HG03432 (cell line): Measurements from ENCODE around the gene SCAMP4.

Source experiments
- ATAC-seq: cut with Tn5 transposase; IDR thresholded peaks from one replicate; pipeline ENCODE4 v1.9.1; 2021; ENCODE audit warnings: mild to moderate bottlenecking, moderate library complexity; ENCODE audit not compliant: unreplicated experiment

Gene SCAMP4

GRCh38 chr19:1905110-1905862, at the start of gene SCAMP4, which contains the start of gene ADAT3:
Gene SCAMP4 (plus strand): TSS chr19:1905399. CDS start chr19:1915020, 9,621 bp downstream.
Gene ADAT3 (plus strand): TSS chr19:1905399. CDS start chr19:1912048, 6,649 bp downstream.
- peak; percentile 78 for ATAC-seq

- no peak for ATAC-seq
Measured at GRCh38 chr19:1855828-1856255, 49.4 kb upstream of the SCAMP4 start.

DNA sequence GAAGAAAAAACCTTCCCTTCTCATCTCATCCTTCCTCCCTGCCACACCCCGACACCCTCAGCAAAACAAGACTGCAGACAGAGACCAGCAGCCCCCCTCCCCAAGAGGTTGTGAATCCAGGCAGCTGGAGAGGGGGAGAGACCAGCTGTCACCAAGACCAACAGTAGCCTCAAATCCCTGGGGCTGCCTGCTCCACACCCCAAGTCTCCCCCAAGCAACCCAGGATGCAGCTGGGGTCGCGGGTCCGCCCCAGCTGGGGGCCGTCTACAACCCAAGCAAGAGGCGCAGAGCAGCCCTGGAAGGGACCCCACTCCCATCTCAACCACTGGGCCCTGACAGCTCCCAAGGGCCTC, 48.9 kb upstream of the SCAMP4 start:
- no peak for ATAC-seq

GRCh38 chr19:1856698-1857603, 48.2 kb upstream of the SCAMP4 start:
- no peak for ATAC-seq

GRCh38 chr19:1857648-1858326, 47.4 kb upstream of the SCAMP4 start:
- ATAC-seq = no peak

- no peak for ATAC-seq
Measured at GRCh38 chr19:1858412-1859081, 46.7 kb upstream of the SCAMP4 start.

GRCh38 chr19:1859331-1859781, 45.8 kb upstream of the SCAMP4 start:
- ATAC-seq = no peak

GRCh38 chr19:1860042-1860775, 45.0 kb upstream of the SCAMP4 start:
- ATAC-seq = no peak

GRCh38 chr19:1860821-1861598, 44.2 kb upstream of the SCAMP4 start:
- ATAC-seq = no peak

DNA sequence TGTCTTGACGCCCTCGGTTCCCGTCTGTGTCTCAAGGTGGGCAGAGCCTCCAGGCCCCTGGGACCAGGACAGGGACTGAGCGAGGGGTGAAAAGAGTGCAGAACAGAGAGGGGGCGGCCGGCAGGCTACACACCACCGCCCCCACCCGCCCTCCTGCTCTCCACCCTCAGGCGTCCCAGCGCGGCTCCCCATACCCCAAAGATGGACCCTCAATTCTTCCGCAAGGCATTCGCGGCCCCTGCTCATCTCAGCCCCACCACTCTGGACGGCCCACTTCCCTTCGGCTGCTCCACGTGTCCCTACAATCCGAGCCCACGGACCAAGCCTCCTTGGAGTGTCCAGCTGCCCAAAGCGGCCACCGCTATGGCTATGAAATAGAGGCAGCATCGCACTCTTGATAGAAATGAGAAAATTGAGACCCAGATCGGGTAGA, 43.6 kb upstream of the SCAMP4 start:
- ATAC-seq = no peak

- ATAC-seq = no peak
Measured at GRCh38 chr19:1862068-1862423, 43.2 kb upstream of the SCAMP4 start.

GRCh38 chr19:1862424-1863327, 42.5 kb upstream of the SCAMP4 start:
- ATAC-seq = peak; percentile 23

DNA sequence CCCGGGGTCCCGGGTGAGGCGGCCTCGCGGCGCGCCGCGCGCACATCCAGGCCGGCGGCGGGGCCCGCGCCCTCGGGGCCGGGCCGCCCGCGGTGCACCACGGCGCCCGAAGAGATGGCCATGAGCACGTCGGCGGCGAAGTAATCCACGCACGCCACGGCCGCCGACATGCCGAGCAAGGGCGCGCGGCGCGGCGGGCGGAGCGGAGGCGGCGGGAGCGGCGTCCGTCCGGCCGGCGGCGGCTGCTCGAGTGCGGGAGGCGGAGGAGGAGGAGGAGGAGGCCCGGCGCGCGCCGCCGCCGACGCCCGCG, 41.9 kb upstream of the SCAMP4 start, which contains the start of gene KLF16:
Gene KLF16 (minus strand): TSS at position 252 of the 310 bp plus-strand sequence. CDS start 82 bp downstream, at position 170.
- ATAC-seq = no peak

- peak; percentile 53 for ATAC-seq
Measured at GRCh38 chr19:1863638-1864479, 41.3 kb upstream of the SCAMP4 start.

DNA sequence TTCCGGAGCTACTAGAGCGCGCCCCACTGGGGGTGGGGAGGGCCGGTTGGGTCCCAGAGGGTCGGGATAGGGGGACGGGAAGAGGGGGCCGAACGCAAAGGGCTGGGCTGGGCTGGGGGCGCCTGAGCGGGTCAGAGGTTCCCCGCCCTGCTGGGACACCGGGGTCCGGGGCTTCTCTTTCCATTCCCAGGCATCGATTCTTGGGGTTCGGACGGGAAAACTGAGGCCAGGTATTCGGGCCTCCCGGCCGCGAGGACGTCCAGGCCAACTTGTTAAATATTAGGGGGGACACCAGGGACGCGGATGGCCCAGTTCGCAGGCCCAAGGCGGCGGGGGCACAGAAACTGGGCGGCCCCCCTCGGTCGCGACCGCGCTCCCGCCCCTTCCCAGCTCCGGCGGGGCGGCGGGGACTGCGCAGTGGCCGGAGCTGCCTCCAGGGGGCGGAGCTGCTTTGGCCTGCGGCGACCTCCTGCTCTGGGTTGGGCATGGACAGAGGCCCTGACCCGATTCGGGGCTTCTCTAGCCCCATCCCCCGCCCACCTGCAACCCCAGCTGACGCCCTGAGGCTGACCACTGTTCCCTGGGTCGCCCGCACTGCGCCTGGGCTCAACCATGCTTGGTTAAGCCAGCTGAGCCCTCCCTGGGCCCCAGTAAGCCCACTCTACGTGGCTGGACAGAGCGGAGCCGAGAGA, 40.6 kb upstream of the SCAMP4 start:
- peak; percentile 35 for ATAC-seq

- no peak for ATAC-seq
Measured at GRCh38 chr19:1865172-1866010, 39.8 kb upstream of the SCAMP4 start.
